A549 (cell line): ENCODE data around the gene CNGA1.

Experiments used
- CEBPB ChIP-seq, 2 experiments: fragments of >200 bp in 1 of 2; sonication (Bioruptor Twin) in 1 of 2; formaldehyde crosslinking in 1 of 2; IDR thresholded peaks; 2 replicates each; pipeline ENCODE4 v1.6.1; 2012 to 2016
- CHD2 ChIP-seq: fragments of 150-350 bp; IDR thresholded peaks from 2 replicates; pipeline ENCODE4 v1.6.1; 2014; ENCODE audit warnings: low read length; ENCODE audit not compliant: partially characterized antibody
- FOSL2 ChIP-seq, 2 experiments: fragments of 450-650 bp in 1 of 2; fragments of >200 bp in 1 of 2; sonication (Bioruptor Twin) in 1 of 2; formaldehyde crosslinking; IDR thresholded peaks; 2 replicates each; pipeline versions ENCODE4 v1.5.0 to v1.6.1; 2016 to 2020; ENCODE audit warnings: mild to moderate bottlenecking in 1 of 2, moderate library complexity in 1 of 2
- MYC ChIP-seq: IDR thresholded peaks from 2 replicates; pipeline ENCODE4 v1.6.1; 2012; ENCODE audit warnings: mild to moderate bottlenecking, inconsistent platforms, low read length, improper control_type of control experiment, borderline replicate concordance
- POLR2A ChIP-seq: IDR thresholded peaks from 2 replicates; pipeline ENCODE4 v1.6.1; 2012; ENCODE audit warnings: mild to moderate bottlenecking, low read length
- POLR2AphosphoS2 ChIP-seq: conservative IDR thresholded peaks from 2 replicates; pipeline ENCODE4 v1.6.1; 2012; ENCODE audit warnings: low read length, improper control_type of control experiment, inconsistent platforms
- RCOR1 ChIP-seq: fragments of 150-350 bp; IDR thresholded peaks from 2 replicates; pipeline ENCODE4 v1.6.1; 2014; ENCODE audit warnings: antibody characterized with exemption, low read length, low read depth
- TF ChIP-seq, protein P1 (sequence below): fragments of >200 bp; sonication (Bioruptor Twin); formaldehyde crosslinking; IDR thresholded peaks from 3 replicates; pipeline ENCODE4 v1.5.1; 2016
- TF ChIP-seq, protein P2 (sequence below): fragments of 150-350 bp; IDR thresholded peaks from 2 replicates; pipeline ENCODE4 v1.6.1; 2014; ENCODE audit warnings: low read depth, mild to moderate bottlenecking, low read length

- TF ChIP-seq FOSL2 (IDR thresholded peaks at IDR 0.05): no peak
- no peak for TF ChIP-seq FOSL2 (CRISPR knock-in tag; IDR thresholded peaks at IDR 0.05)
- no peak for TF ChIP-seq POLR2A
- no peak for TF ChIP-seq CEBPB (IDR thresholded peaks at IDR 0.05)
- TF ChIP-seq, protein P1, sequence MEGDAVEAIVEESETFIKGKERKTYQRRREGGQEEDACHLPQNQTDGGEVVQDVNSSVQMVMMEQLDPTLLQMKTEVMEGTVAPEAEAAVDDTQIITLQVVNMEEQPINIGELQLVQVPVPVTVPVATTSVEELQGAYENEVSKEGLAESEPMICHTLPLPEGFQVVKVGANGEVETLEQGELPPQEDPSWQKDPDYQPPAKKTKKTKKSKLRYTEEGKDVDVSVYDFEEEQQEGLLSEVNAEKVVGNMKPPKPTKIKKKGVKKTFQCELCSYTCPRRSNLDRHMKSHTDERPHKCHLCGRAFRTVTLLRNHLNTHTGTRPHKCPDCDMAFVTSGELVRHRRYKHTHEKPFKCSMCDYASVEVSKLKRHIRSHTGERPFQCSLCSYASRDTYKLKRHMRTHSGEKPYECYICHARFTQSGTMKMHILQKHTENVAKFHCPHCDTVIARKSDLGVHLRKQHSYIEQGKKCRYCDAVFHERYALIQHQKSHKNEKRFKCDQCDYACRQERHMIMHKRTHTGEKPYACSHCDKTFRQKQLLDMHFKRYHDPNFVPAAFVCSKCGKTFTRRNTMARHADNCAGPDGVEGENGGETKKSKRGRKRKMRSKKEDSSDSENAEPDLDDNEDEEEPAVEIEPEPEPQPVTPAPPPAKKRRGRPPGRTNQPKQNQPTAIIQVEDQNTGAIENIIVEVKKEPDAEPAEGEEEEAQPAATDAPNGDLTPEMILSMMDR: no peak
- TF ChIP-seq CHD2: no peak
- no peak for TF ChIP-seq MYC
- TF ChIP-seq POLR2AphosphoS2: no peak
- TF ChIP-seq RCOR1: no peak
- TF ChIP-seq, protein P2, sequence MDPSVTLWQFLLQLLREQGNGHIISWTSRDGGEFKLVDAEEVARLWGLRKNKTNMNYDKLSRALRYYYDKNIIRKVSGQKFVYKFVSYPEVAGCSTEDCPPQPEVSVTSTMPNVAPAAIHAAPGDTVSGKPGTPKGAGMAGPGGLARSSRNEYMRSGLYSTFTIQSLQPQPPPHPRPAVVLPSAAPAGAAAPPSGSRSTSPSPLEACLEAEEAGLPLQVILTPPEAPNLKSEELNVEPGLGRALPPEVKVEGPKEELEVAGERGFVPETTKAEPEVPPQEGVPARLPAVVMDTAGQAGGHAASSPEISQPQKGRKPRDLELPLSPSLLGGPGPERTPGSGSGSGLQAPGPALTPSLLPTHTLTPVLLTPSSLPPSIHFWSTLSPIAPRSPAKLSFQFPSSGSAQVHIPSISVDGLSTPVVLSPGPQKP: no peak
Observed at GRCh38 chr4:47939456-47939855, 77.0 kb downstream of the CNGA1 start.
